T-helper 2 cell treated with Interferon-gamma antibody and Interleukin-4, amounts not matched to agents 100 ng/mL and 5 ng/mL, for 36 hours (primary cell): Measurements from ENCODE around the gene CCDC97. TPM values are rescaled to one million over a fixed set of nuclear protein-coding genes. Genes with fewer than 3 reads are reported as not detected.
"Not testable (repeated sequence)": the region's sequence is repeated elsewhere in the genome, so short reads cannot be mapped to it uniquely, and the experiment has no call there.

ENCODE experiments used
- intact Hi-C: fragments of 100-400 bp; cut with micrococcal nuclease; formaldehyde crosslinking; loops from one replicate; pipeline ENCODE4 v1.15.1; 2023
- total RNA-seq: library from RNA; stranded (reverse); gene quantifications from 2 replicates; pipeline ENCODE4 v1.2.3, GENCODE V29; 2022

The CCDC97 gene
- total RNA-seq, 1 donor from 2014 or later, result 55.9 TPM

DNA sequence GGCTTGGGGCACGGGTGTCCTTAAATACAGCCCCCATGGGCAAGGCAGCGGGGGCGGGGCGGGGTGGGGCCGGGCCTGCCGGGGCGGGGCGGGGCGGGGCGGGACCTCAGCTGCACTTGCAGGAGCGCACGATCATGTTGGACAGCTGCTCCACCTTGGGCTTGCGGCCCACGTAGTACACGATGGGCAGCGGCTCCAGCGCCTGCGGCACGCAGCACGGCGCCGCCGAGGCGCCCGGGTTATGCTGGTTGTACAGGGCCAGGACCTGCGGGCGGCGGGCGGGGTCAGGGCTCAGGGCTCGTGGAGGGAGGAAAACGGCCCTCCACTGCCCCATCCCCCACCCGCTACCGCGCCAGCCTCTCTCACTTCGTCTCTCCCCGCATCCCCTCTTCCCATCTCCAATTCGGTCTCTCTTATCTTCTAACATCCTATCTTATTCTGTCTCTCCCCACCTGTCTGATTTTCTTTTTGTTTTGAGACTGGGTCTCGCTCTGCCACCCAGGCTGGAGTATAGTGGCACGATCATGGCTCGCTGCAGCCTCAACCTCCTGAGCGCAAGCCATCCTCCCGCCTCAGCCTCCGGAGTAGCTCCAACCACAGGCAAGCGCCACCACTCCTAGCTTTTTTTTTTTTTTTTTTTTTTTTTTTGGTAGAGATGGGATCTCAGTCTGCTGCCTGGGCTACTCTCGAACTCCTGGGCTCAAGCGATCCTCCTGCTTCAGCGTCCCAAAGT is 21.1 kb downstream of the CCDC97 start:
- intact Hi-C loops, result no loop called here

GRCh38 chr19:41332000-41332399 is 22.0 kb downstream of the CCDC97 start:
- intact Hi-C loops, result no loop called here

- intact Hi-C loops, result no loop called here
Observed at GRCh38 chr19:41332468-41332867, 22.5 kb downstream of the CCDC97 start.

DNA sequence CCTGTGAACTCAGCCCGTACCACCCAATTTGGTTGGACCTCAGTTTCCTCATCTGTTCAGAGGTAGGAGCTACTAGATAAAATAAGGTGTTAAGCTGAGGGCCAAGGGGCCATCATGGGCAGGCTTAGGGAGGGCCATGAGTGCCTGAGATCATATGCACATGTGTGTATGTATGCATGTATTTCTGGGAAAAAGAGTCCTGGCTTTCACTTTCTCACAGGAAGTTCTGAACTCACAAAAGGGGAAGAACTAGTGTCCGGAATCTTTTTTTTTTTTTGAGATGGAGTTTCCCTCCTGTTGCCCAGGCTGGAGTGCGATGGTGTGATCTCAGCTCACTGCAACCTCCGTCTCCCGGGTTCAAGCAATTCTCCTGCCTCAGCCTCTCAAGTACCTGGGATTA is 24.8 kb downstream of the CCDC97 start:
- intact Hi-C loops, result no loop called here

GRCh38 chr19:41335467-41335866 is 25.5 kb downstream of the CCDC97 start:
- intact Hi-C loops, result no loop called here

DNA sequence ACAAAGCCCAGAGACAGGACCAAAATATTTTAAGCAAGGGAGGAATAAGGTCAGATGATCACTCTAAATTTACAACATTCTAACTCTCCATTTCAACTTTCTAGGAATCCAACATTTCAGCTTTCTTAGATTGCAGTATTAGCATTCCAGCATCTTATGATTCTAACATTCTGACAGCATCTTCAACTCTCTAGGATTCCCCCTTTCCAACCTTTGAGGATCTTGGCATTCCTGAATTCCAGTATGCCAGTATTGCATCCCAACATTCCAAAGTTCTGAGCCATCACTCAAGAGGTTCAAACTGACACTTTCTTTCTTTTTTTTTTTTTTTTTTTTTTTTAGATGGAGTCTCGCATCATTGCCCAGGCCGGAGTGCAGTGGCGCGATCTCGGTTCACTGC is 30.0 kb downstream of the CCDC97 start:
- intact Hi-C loops, result no loop called here

DNA sequence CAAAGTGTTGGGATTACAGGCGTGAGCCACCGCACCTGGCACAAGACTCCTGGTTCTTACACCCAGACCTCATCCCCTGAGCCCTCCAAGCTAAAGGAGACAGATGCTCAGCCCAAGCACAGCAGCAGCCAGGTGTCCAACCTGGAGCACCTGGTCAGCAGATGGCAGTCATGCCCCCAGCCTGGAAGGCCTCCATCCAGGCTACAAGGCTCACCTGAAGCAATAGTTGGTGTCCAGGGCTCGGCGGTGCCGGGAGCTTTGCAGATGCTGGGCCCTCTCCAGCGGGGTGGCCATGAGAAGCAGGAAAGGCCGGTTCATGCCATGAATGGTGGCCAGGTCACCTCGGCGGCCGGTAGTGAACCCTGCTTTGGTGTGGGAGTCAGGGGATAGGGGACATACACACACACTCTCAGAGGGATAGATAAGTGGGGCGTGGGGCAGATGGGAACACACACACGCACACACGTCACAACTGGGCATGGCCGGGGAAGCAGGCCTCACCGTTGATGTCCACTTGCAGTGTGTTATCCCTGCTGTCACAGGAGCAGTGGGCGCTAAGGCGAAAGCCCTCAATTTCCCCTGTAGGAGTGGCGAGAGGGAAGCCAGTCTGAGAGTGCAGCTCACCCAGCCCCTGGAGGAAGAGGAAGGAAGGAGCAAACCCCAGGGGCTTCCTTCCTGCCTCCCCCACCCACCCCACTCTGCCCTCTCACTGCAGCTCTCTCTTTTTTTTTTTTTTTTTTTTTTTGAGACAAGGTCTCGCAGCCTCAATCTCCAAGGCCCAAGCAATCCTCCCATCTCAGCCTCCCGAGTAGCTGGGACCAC is 31.9 kb downstream of the CCDC97 start:
- intact Hi-C loops, result no loop called here

GRCh38 chr19:41344162-41344561 is 34.2 kb downstream of the CCDC97 start:
- intact Hi-C loops, result no loop called here

DNA sequence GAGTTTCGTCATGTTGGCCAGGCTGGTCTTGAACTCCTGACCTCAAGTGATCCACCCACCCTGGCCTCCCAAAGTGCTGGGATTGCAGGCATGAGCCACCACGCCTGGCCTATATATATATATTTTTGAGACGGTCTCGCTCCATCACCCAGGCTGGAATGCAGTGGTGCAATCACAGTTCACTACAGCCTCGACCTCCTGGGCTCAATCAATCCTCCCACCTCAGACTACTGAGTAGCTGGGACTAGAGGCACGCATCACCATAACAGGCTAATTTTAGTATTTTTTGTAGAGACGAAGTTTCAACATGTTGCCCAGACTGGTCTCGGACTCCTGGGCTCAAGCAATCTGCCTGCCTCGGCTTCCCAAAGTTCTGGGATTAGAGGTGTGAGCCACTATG is 36.9 kb downstream of the CCDC97 start:
- intact Hi-C loops, result not testable (repeated sequence)

- intact Hi-C loops, result loop anchor here (10.0 kb wide), 1 partner anchor 194 kb away; no protein-coding TSS in a partner anchor
Observed at GRCh38 chr19:41350735-41351338, 40.9 kb downstream of the CCDC97 start.

GRCh38 chr19:41351339-41352245 is 41.6 kb downstream of the CCDC97 start:
- intact Hi-C loops, result loop anchor here (1.0 to 10.0 kb wide), 3 partner anchors 23 to 193 kb away; no protein-coding TSS in a partner anchor

- intact Hi-C loops, result loop anchor here (1.0 to 10.0 kb wide), 3 partner anchors 24 to 193 kb away; no protein-coding TSS in a partner anchor
Observed at GRCh38 chr19:41352279-41352608, 42.3 kb downstream of the CCDC97 start.

GRCh38 chr19:41352609-41353465 is 42.9 kb downstream of the CCDC97 start:
- intact Hi-C loops, result loop anchor here (1.0 to 10.0 kb wide), 5 partner anchors 25 to 192 kb away; partner anchors contain the start of gene CCDC97

DNA sequence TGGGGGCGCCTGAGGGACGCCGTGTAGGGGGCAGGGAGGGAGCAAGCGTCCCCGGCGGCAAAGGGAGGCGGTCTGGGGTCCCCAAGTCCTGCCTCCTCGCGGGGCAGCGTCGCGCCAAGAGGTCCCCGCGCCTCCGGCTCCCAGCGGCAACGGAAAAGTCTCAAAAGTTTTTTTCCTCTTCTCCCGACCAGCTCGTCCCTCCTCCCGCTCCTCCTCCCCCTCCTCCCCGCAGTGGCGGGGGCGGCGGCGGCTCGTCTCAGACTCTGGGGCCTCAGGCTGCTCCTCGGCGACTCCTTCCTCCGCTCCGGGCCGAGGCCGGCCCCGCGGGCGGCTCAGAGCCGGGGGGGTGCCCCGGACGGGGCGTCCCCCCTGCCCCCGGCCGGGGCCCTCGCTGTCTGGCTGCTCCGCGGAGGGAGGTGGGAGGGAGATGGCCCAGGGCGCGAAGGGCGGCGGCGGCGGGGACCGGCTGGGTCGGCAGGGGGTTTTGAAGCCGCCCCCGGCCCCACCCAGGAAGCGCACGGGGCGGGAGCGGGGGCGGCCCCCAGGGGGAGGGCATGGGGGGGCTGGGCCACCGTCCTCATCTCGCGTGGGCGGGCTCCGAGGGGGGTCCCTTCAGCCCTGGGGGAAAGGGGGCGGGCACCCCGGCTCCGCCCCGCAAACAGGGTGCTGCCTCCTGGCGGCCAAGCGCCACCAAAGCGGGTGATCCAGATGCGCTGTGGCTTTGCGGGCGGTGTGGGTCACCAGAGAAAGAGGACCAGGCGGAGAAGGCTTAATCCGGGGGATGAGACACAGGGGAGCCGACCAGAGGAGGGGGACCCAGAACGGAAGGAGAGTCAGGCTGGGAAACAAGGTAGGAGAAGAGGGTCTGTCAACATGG is 43.7 kb downstream of the CCDC97 start, which contains the start of gene TGFB1:
TSS of gene TGFB1 (minus strand) at position 457 of the 877 bp plus-strand sequence. CDS start 878 bp downstream, outside the sequence.
- intact Hi-C loops, result loop anchor here (1.0 to 10.0 kb wide), 5 partner anchors 10 to 191 kb away; partner anchors contain the start of gene CCDC97

- intact Hi-C loops, result loop anchor here (1.0 to 10.0 kb wide), 2 partner anchors 9 to 190 kb away; no protein-coding TSS in a partner anchor
Observed at GRCh38 chr19:41354343-41354953, 44.5 kb downstream of the CCDC97 start.

DNA sequence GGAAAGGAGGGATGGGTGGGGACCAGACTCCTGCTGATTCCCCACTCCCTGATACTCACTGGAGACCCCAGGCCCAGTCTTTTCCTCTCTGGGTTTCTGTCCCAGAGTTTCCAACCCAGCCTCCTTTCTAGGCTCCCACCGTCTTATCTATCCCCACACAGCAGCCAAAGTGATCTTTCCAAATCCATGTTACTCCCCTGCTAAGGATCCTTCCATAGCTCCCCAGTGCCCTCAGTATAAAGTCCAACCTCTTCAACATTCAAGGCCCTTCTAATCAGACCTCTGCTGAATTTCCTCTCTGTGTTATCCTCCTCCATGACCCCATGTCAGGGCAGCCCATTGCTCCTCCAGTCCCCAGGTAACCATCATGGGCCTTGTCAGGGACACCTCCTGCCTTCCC is 45.1 kb downstream of the CCDC97 start:
- intact Hi-C loops, result loop anchor here (10.0 kb wide), 1 partner anchor 190 kb away; no protein-coding TSS in a partner anchor

- intact Hi-C loops, result loop anchor here (10.0 kb wide), 1 partner anchor 189 kb away; no protein-coding TSS in a partner anchor
Observed at GRCh38 chr19:41355802-41356201, 45.8 kb downstream of the CCDC97 start.
